Hematopoietic multipotent progenitor cell (in vitro differentiated cells): ENCODE measurements around the gene RRP7A. TPM values are rescaled to one million over a fixed set of nuclear protein-coding genes. Genes with fewer than 3 reads are reported as not detected.
"Not testable (repeated sequence)": the region's sequence is repeated elsewhere in the genome, so short reads cannot be mapped to it uniquely, and the experiment has no call there.

ENCODE experiments used
- DNase-seq, 3 donors: peaks; one replicate each; pipeline ENCODE4 v3.0.0-alpha.2; 2011 to 2015; ENCODE audit warnings: low read depth in 2 of 3, low spot score in 2 of 3
- total RNA-seq: library from RNA; depleted of rRNA; stranded (reverse); fragments of >200 nt; gene quantifications from one replicate; pipeline ENCODE4 v1.2.3, GENCODE V29; 2012

The RRP7A gene
- total RNA-seq, 1 donor = 28.0 TPM

DNA sequence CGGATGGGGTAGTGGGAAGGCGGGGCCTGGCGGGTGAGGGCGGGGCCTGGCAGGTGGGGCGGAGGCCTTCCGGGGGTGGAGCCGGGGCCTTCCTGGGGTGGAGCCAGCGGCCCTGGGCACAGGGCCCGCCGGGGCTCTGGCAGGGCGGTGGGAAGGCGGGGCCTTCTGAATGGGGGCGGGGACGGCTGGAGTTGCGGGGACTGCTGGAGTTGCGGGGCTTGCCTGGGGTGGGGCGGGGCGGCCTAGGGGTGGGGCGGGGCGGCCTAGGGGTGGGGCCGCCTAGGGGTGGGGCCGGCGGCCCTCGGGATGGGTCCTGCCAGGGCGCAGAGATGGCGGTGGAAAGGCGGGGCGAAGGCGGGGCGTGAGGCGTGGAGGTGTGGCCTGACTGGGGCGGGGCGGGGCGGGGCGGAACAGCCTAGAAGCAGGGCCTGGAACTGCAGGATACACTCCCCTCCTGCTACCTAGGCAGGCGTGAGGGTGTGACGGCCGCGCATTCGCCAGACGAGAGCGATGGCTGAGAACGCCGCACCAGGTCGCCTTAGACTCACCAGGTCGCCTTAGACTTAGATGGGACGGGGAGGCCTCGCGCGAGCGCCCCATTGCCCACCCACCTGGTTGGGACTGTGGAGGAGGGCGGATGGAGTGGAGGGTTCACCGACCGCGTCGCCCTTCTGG, 19.3 kb downstream of the RRP7A start:
- DNase-seq = peak; percentile 68 to 86 (median 86)

DNA sequence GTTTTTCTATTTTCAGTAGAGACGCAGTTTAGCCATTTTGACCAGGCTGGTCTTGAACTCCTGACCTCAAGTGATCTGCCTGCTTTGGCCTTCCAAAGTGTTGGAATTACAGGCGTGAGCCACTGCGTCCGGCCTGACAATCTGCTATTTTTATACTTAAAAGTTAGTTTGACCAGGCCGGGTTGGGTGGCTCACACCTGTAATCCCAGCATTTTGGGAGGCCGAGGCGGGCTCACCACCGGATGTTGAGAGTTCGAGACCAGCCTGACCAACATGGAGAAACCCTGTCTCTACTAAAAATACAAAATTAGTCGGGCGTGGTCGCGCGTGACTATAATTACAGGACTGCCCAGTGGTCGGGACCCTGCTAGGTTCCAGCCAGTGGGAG, 19.8 kb downstream of the RRP7A start:
- not testable (repeated sequence) for DNase-seq

DNA sequence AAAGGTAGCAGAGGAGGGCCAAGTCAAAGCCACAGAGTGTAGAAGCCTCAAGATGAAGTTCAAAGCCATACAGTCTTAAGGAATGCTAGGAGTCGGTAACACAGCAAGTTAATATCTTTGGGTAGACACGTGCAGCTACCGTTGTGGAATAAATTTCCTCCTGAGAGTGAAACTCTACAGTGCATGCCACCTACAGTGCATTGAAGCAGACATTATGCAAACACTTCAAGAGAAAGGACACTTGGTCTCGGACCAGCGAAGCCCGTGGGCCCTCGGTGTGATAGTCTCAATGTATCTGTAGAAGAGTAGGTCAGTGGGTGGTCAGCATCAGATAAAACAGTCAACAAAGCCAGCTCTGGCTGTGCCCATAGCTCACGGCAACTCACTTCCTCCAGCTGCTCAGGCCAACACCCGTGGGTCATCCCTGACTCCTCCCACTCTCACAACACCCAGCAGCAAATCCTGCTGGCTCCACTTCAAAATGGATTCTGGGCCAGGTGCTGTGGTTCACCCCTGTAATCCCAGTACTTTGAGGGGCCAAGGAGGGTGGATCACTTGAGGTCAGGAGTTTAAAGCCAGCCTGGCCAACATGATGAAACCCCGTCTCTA, 24.0 kb downstream of the RRP7A start:
- not testable (repeated sequence) for DNase-seq

DNA sequence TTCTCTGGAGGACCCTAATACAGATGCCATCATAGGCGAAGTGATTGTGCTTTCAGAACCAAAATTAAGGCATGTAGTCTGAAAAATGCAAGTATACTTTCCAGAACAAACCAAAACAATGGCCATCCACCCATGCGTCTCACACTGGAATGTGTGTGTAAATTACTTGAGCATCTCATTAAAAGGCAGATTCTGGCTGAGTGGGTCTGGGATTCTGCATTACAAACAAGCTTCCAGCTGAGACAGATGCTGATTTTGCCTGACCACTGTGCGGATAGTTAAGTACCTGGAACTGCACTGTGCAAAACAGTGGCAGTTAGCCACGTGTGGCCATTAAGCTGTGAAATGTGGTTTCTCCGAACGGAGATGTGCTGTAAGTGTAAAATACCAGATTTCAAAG, 26.2 kb downstream of the RRP7A start:
- no peak for DNase-seq

DNA sequence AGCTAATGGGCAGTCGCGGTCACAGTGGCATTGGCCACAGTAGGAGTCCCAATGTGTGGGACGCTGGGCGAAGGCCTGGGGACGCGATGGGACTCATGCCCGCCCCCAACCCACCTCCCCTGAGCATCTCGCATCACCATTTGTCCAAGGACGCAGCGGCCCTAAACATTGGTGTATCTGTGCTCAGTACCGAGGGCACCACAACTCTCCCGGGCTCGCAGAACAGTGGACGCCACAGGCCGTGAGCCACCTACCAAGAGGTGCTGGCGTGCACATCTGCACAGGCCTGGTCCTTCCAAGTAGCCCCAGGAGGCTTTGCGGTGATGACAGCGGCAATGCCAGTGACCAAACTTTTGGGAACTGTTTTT, 27.3 kb downstream of the RRP7A start:
- DNase-seq = no peak

DNA sequence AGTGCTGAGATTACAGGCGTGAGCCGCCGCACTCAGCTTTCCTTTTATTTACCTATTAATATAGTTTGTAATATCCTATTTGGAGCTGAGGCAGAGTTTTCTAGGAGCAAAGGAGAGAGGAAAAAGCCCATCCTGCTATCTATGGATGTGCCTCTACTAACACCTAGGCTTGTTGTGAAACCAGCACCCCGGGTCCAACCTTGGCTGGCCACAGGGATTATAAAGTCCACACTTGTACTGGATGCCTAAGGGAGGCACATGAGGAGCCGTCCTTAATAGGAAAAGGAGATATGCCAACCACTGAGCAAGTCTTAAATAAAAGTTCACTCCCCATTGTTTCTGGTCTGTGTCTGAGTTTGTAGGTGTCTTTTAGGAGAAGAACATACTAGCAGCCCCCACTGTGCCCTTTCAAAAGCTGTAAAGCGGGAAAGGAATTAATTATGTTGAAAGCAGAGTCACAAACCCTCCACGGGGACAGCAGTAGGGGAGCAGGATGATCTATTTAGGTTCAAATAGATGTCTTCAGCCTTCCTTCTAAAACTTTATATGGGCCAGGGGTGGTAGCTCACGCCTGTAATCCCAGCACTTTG, 29.3 kb downstream of the RRP7A start:
- DNase-seq = no peak

DNA sequence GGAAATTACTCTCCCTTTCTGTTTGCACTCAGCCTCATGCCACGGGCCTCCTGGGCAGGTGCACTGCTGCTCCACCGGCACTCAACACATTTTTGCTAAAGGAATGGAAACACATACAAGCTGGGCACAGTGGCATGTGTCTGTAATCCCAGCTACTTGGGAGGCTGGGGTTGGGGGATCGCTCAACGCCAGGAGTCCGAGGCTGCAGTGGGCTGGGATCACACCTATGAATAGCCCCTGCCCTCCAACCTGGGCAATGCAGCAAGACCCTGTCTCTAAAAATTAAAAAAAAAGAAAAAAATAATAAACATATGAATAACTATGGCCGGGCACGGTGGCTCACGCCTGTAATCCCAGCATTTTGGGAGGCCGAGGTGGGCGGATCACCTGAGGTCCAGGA, 30.6 kb downstream of the RRP7A start:
- DNase-seq = no peak

DNA sequence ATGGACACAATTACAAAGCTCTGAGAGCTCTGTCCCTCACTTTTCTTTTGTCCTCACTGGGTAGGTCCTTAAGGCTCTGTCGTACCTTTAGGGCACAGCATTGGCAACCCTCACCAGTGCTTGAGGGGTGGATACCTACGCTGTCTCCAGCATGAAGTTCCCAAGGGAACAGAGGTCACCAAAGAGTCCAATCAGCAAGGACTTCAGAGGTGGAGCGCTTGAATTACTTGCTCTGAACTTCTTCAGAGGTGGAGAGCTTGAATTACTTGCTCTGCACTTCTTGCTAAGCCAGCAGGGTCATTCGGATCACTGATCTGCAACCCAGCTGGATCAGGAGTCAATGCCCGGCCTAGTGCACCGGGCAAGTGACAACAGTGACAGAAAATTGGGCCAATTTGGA, 35.1 kb downstream of the RRP7A start:
- DNase-seq = no peak

DNA sequence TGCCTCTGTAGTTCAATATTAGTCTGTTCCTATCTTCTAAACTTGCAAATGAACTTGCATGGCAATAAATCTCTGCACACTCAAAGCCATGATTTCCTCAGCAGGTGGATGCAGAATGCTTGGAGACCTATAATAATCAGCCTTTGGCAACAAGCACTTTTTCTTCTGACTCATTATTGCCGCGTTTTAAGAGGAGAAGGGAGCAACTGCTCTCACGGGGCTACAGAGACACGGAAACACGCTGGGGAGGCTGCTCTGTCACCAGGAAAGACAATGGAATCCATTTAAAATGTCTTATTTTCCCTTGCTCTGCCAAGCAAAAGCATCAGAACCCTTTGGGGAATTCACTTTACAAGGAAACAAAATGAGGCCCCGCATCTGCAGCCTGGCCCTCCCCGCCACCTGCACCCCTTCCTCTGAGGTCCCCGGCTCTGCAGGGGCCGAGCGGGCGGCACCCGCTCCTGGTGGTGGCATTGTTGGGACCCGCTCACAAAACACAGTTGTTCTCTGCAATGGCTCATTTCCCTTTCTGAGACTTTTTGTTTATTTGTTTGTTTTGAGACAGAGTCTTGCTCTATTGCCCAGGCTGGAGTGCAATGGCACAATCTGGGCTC, 35.9 kb downstream of the RRP7A start:
- DNase-seq = not testable (repeated sequence)

DNA sequence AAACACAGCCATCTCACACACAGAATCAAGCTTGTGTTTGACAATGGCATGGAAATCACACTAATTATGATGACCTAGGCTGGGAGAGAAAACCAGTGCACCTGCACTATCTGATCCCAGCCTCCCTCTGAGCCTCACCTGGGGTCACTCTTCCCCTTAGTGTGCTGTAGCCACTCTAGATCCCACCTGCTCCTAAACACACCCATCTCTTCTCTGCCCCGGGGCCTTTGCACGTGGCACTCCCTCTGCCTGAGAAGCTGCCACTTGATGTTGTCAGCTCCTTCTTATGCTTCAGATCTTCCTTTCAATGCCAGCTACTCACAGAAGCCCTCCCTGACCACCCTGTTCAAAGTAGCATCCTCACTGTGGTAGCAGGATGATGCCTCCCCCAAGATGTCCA, 44.5 kb downstream of the RRP7A start:
- DNase-seq = no peak

DNA sequence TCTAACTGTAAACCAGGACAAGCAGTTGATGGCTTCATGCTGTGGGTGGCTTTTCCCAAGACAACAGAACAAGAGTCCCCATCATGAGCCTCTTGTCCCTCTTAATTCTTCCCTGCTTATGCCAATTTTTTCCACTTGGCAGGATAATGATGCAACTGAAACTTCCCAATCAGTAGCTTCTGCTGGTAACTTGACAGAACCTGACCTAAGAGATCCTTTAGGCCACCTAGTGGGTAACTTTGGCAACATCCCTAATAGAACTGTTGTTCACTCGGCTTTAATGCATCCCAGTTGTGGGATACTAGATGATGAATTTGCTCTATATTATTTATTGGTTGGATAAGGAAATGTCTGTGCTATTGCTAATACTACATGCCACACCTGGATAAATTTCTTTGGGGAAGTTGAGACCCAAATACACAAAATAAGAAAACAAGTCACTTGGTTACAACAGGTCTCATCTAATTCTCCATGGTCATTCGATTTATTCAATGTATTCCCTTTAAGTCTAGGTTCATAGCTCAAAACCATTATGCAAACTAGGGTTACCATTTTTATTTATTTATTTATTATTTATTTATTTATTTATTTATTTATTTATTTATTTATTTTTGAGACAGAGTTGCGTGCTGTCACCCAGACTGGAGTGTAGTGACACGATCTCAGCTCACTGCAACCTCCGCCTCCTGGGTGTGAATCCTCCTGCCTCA, 46.0 kb downstream of the RRP7A start:
- peak; percentile 3 to 64 (median 29) for DNase-seq

DNA sequence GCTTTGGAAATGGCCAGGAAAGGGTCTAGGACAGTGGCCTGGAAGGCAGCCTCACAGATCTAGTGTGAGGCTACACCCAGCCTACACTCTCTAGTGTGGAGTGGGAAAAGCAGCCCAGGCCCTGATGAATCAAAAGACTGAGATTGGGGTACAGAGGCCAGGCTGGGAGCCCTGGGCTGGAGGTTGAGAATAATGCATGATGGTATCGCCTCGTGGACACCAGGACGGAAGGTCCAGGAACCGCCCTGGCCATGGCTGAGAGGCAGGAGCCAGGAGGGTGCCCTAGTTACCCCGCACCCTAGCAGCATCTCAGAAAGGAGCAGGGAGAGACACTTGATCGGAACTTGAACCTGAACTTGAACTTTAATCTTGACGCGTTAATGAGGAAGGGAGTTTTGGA, 46.9 kb downstream of the RRP7A start:
- DNase-seq = no peak

DNA sequence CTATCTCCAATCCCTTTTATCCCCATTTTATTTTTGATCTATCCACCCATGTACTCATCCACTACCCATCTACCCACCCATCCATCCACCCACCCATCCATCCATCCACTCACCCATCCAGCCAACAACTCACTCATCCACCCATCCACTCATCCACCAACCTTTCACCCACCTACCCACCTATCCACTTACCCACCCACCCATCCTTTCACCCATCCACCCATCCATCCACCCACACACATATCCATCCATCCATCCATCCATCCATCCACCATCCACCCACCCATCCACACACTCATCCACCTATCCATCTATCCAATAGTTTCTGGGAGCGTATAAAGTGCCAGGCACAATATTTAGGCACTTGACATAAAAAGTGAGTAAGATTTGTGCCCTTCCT, 48.2 kb downstream of the RRP7A start:
- DNase-seq = no peak

DNA sequence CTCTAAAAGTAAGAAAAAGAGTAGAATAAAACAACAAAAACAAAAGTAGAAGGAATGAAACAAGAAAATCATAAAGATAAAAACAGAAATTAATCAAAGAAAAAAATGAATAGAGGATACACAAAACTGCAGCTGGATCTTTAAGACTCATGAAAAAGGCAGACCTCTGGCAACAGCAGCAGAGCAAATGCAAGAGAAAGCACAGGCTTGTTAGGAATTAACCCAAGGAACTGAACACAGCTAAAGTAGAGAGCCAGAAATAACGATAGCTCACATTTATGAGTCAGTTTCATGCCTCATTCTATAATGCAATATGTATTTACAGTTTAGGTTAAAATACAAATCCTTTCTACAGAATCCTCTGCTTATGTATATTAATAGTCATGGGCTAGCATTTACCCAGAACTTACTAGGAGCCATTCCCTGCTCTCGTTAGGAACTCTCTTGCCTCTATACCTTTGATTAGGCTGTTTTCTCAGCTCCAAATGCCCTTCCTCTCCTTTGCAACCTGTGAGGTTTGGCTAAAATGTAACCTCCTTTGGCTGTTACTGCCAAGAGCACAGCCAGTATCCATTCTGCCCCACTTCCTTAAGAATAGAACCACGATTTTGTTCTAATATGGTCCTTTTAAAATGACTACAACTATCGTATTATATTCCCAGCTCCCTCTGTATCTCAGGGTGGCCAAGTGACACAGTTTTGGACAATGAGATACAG, 49.1 kb downstream of the RRP7A start:
- no peak for DNase-seq

DNA sequence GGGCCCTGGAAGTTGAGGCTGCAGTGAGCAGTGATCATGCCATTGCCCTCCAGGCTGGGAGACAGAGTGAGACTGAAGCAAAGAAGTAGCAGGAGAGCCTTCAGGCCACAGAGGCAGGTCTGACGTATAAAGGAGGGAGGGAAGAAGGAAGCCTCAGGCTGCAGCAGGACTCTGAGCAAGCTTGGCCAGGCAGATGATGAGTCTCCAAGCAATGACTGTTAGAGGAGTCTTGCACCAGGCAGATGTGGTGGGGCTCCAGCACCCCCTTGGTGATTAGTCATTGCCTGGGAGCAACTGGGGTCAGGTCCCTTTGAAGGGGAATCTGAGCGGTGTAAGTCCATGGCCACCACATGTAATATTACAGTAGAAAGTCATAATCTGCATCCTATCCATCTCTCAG, 50.8 kb downstream of the RRP7A start:
- DNase-seq = no peak

DNA sequence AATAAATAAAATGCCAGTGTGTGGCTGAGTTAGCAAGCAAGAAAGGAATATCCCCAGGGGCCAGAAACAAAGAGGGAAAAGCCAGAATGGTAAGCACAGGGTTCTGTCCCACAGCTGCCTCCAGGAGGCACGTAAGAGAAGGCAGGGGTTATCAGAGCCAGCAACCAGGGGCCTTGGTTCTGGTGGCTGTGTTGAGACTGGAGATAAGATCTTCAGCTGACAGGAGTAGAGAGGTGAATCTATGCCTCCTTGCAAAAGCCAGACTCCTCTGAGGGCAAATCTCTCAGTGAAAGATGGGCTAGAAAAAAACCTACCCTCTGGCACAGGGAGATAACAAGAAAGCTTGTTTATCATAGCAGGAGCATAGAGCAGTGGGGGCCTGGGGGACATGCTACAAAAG, 57.6 kb downstream of the RRP7A start:
- DNase-seq = peak in 2 of 3 donors; percentile 63 to 76

DNA sequence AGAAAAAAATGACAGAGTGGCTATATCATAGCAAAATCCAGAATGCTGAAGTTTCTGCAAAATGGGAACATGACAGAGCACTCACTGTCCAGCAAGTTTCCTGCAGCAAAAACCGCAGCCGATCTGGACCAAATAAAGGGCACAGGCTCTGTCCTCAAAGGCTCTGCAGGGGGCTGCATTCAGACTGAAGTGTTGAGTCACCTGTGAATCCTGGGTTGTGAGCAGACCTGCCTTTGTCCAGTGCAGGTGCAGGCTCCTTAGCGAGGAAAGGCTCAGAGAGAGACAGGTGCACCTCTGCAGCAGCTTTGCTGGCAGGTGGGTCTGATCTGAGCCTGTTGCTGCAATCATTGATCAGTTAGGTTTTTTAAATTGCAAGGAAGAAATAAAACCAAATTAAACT, 58.1 kb downstream of the RRP7A start:
- DNase-seq = no peak
